CD4-positive, alpha-beta T cell (primary cell): ENCODE measurements around the gene C6orf132. TPM values are rescaled to one million over a fixed set of nuclear protein-coding genes. Genes with fewer than 3 reads are reported as not detected.

Experiments used
- ATAC-seq: fragments of 200-7000 bp; cut with Tn5 transposase; one replicate; pipeline ENCODE4 v1.10.0; 2022; ENCODE audit warnings: mild to moderate bottlenecking; ENCODE audit not compliant: poor library complexity
- CTCF ChIA-PET: fragments of 350-600 bp; sonication (Branson Sonifier 250); formaldehyde crosslinking; loops from one replicate; lab custom pipeline; 2021; ENCODE audit warnings: antibody characterized with exemption, inconsistent platforms; lab: Charles Lee
- POLR2A ChIA-PET: fragments of 350-600 bp; sonication (Branson Sonifier 250); formaldehyde crosslinking; loops from one replicate; lab custom pipeline; 2021; ENCODE audit warnings: antibody characterized with exemption, inconsistent platforms; lab: Charles Lee
- DNase-seq, 14 experiments: peaks; one replicate each; pipeline ENCODE4 v3.0.0-alpha.2; 2013 to 2020; ENCODE audit warnings: mixed read lengths in 2 of 14
- H3K27ac ChIP-seq, 2 donors: one replicate each; pipeline versions ENCODE4 v1.5.1 to v1.7.0; 2013; ENCODE audit warnings: low read length in 2 of 2, low read depth in 1 of 2, mild to moderate bottlenecking in 1 of 2
- H3K27me3 ChIP-seq, 2 experiments: 1 replicate in 1 of 2; 2 replicates in 1 of 2; pipeline versions ENCODE4 v1.6.1 to v1.7.0; 2013; ENCODE audit warnings: low read length in 2 of 2, control low read depth in 1 of 2, mild to moderate bottlenecking in 1 of 2, moderate library complexity in 1 of 2; ENCODE audit not compliant: insufficient read depth in 2 of 2, control insufficient read depth in 1 of 2
- H3K36me3 ChIP-seq: one replicate; pipeline ENCODE4 v1.6.1; 2013; ENCODE audit warnings: low read length, control low read depth; ENCODE audit not compliant: insufficient read depth
- H3K4me1 ChIP-seq: one replicate; pipeline ENCODE4 v1.6.1; 2013; ENCODE audit warnings: low read length, control low read depth; ENCODE audit not compliant: insufficient read depth
- H3K4me3 ChIP-seq: one replicate; pipeline ENCODE4 v1.5.1; 2013; ENCODE audit warnings: mild to moderate bottlenecking, low read length, moderate library complexity
- H3K9me3 ChIP-seq, 2 experiments: 1 replicate in 1 of 2; 2 replicates in 1 of 2; pipeline versions ENCODE4 v1.6.1 to v1.7.0; 2013; ENCODE audit warnings: low read length in 2 of 2, mild to moderate bottlenecking in 2 of 2, control low read depth in 1 of 2, moderate library complexity in 1 of 2; ENCODE audit not compliant: control insufficient read depth in 1 of 2, insufficient read depth in 1 of 2
- H3K27ac Mint-ChIP-seq: one replicate; pipeline ENCODE4 v1.8.0; 2020; ENCODE audit warnings: mixed read lengths
- H3K27me3 Mint-ChIP-seq: one replicate; pipeline ENCODE4 v1.8.0; 2021; ENCODE audit warnings: mixed read lengths
- H3K36me3 Mint-ChIP-seq: one replicate; pipeline ENCODE4 v1.8.0; 2021; ENCODE audit warnings: low read depth, mixed read lengths
- H3K4me1 Mint-ChIP-seq: one replicate; pipeline ENCODE4 v1.8.0; 2021; ENCODE audit warnings: low read depth, mixed read lengths
- H3K4me3 Mint-ChIP-seq: one replicate; pipeline ENCODE4 v1.8.0; 2020; ENCODE audit warnings: mild to moderate bottlenecking, mixed read lengths
- H3K9me3 Mint-ChIP-seq: one replicate; pipeline ENCODE4 v1.8.0; 2020; ENCODE audit warnings: mixed read lengths
- CTCF ChIP-seq: fragments of 200-600 bp; IDR thresholded peaks from one replicate; pipeline ENCODE4 v1.8.0; 2022; ENCODE audit warnings: antibody characterized with exemption, mild to moderate bottlenecking
- intact Hi-C, 2 experiments: fragments of 100-400 bp; cut with DNase I in 1 of 2; cut with micrococcal nuclease in 1 of 2; formaldehyde crosslinking; loops; one replicate each; pipeline versions ENCODE4 v1.15.1 to v1.9.0; 2023 to 2025; cut with DNase I, micrococcal nuclease
- polyA plus RNA-seq, 2 donors: library from polyadenylated mRNA; unstranded; fragments of 120-200 nt; gene quantifications; one replicate each; pipeline ENCODE4 v1.2.1, GENCODE V29; 2013
- total RNA-seq, 174 experiments: library from RNA in 2 of 174; stranded (reverse) in 2 of 174; gene quantifications; one replicate each; pipeline ENCODE4 v1.2.3 and lab custom pipeline; 2021 to 2026

C6orf132 gene
- total RNA-seq = not detected
- polyA plus RNA-seq (2013, experiment 1 of 2) = 0.01 TPM
- 0.03 TPM for polyA plus RNA-seq (2013, experiment 2 of 2)
- total RNA-seq (lab: John Stamatoyannopoulos, UW) = 0 to 2.3 (median 0.13) reads per million in 172 experiments

GRCh38 chr6:42142118-42142835 lies at the start of gene C6orf132:
C6orf132 (minus strand) TSS chr6:42142620; CDS start chr6:42142444, 176 bp downstream.
- Histone ChIP-seq H3K27ac (no peak within 1 kb of the TSS), H3K9me3 (peaks cover 0 to 13% of the 10 kb centered on the region in 2 experiments), H3K4me3 (peak within 1 kb of the TSS; percentile 19), H3K4me1 (peaks cover 12% of the 10 kb centered on the region), H3K36me3 (no peaks in the 10 kb centered on the region), H3K27me3 (peaks cover 31 to 36% of the 10 kb centered on the region in 2 experiments)
- peak in 1 of 14 experiments; percentile 11 for DNase-seq
- no peak for TF ChIP-seq CTCF
- Mint-ChIP-seq H3K9me3 (no peaks in the 10 kb centered on the region), H3K27me3 (peaks cover 42% of the 10 kb centered on the region), H3K4me1 (peaks cover 5% of the 10 kb centered on the region), H3K36me3 (no peaks in the 10 kb centered on the region), H3K27ac (no peak within 1 kb of the TSS), H3K4me3 (peak within 1 kb of the TSS; percentile 65)
- POLR2A ChIA-PET = no interaction called here
- ATAC-seq = no peak
- CTCF ChIA-PET = no interaction called here
- intact Hi-C loops = no loop called here

GRCh38 chr6:42190554-42191183 lies 48.2 kb upstream of the C6orf132 start:
- H3K9me3 Mint-ChIP-seq = no peaks in the 10 kb centered on the region
- H3K36me3 Mint-ChIP-seq = no peaks in the 10 kb centered on the region
- POLR2A ChIA-PET = no interaction called here
- no peak overlapping the region for H3K27ac ChIP-seq
- H3K4me3 Mint-ChIP-seq = no peak overlapping the region
- DNase-seq (no peak), ATAC-seq (no peak)
- H3K36me3 ChIP-seq = no peaks in the 10 kb centered on the region
- H3K4me1 Mint-ChIP-seq = no peaks in the 10 kb centered on the region
- no peak overlapping the region for H3K27ac Mint-ChIP-seq
- intact Hi-C loops = no loop called here
- H3K4me3 ChIP-seq = no peak overlapping the region
- H3K27me3 Mint-ChIP-seq = no peaks in the 10 kb centered on the region
- no peaks in the 10 kb centered on the region for H3K4me1 ChIP-seq
- CTCF ChIA-PET = no interaction called here
- no peaks in the 10 kb centered on the region for H3K27me3 ChIP-seq
- TF ChIP-seq CTCF = no peak
- no peaks in the 10 kb centered on the region for H3K9me3 ChIP-seq

- Histone ChIP-seq H3K36me3 (no peaks in the 10 kb centered on the region), H3K9me3 (no peaks in the 10 kb centered on the region), H3K4me3 (no peak overlapping the region), H3K27ac (no peak overlapping the region), H3K27me3 (no peaks in the 10 kb centered on the region), H3K4me1 (no peaks in the 10 kb centered on the region)
- no peak for ATAC-seq
- no peak for TF ChIP-seq CTCF
- no peak for DNase-seq
- no peaks in the 10 kb centered on the region for H3K9me3 Mint-ChIP-seq
- intact Hi-C loops = no loop called here
- ChIA-PET POLR2A (no interaction called here), CTCF (no interaction called here)
- no peaks in the 10 kb centered on the region for H3K4me1 Mint-ChIP-seq
- no peak overlapping the region for H3K27ac Mint-ChIP-seq
- no peaks in the 10 kb centered on the region for H3K27me3 Mint-ChIP-seq
- no peak overlapping the region for H3K4me3 Mint-ChIP-seq
- no peaks in the 10 kb centered on the region for H3K36me3 Mint-ChIP-seq
Observed at GRCh38 chr6:42188406-42188805, 46.0 kb upstream of the C6orf132 start.
